HepG2 (cell line): ENCODE results near the gene PPP4R3A. TPM values are rescaled to one million over a fixed set of nuclear protein-coding genes. Genes with fewer than 3 reads are reported as not detected.

Experiments used
- AGO1 ChIP-seq: fragments of 200-400 bp; formaldehyde crosslinking; IDR thresholded peaks from 2 replicates; pipeline ENCODE4 v1.6.1; 2017; ENCODE audit warnings: mild to moderate bottlenecking, low read depth, low read length, moderate library complexity; ENCODE audit not compliant: poor library complexity, severe bottlenecking
- ATRX ChIP-seq: sonication (generic); formaldehyde crosslinking; IDR thresholded peaks from 2 replicates; pipeline ENCODE4 v1.4.0; 2020; ENCODE audit warnings: missing genetic modification reagents, borderline replicate concordance
- DPF2 ChIP-seq: sonication (generic); formaldehyde crosslinking; IDR thresholded peaks from 2 replicates; pipeline ENCODE4 v1.4.0; 2020; ENCODE audit warnings: mild to moderate bottlenecking, low read depth, missing genetic modification reagents, borderline replicate concordance
- DZIP1 ChIP-seq: sonication (generic); formaldehyde crosslinking; IDR thresholded peaks from 2 replicates; pipeline ENCODE4 v1.5.0; 2020; ENCODE audit warnings: mild to moderate bottlenecking, missing genetic modification reagents
- HOXD1 ChIP-seq: sonication (generic); formaldehyde crosslinking; IDR thresholded peaks from 2 replicates; pipeline ENCODE4 v1.5.0; 2020; ENCODE audit warnings: missing genetic modification reagents
- NFE2L1 ChIP-seq: sonication (generic); formaldehyde crosslinking; IDR thresholded peaks from 2 replicates; pipeline ENCODE4 v1.4.0; 2020; ENCODE audit warnings: missing genetic modification reagents, mild to moderate bottlenecking, borderline replicate concordance
- NFE2L2 ChIP-seq: fragments of 150-350 bp; IDR thresholded peaks from 2 replicates; pipeline ENCODE4 v1.6.1; 2014; ENCODE audit warnings: low read length
- NFIC ChIP-seq: IDR thresholded peaks from 2 replicates; pipeline ENCODE4 v1.6.1; 2012; ENCODE audit warnings: mild to moderate bottlenecking, low read length, inconsistent platforms
- NFKB2 ChIP-seq: sonication (generic); formaldehyde crosslinking; IDR thresholded peaks from 2 replicates; pipeline ENCODE4 v1.4.0; 2020; ENCODE audit warnings: missing genetic modification reagents, borderline replicate concordance
- NR2F2 ChIP-seq: IDR thresholded peaks from 2 replicates; pipeline ENCODE4 v1.6.1; 2012; ENCODE audit warnings: low read depth, inconsistent platforms, borderline replicate concordance
- POLR2A ChIP-seq, 2 experiments: IDR thresholded peaks; 2 replicates each; pipeline ENCODE4 v1.6.1; 2011; ENCODE audit warnings: low read depth in 2 of 2, low read length in 2 of 2, mild to moderate bottlenecking in 1 of 2, moderate library complexity in 1 of 2; ENCODE audit not compliant: insufficient read depth in 1 of 2
- SIN3A ChIP-seq: IDR thresholded peaks from 2 replicates; pipeline ENCODE4 v1.6.1; 2011; ENCODE audit warnings: low read depth, mild to moderate bottlenecking, control low read depth, low read length, borderline replicate concordance
- ZBTB3 ChIP-seq: sonication (generic); formaldehyde crosslinking; IDR thresholded peaks from 2 replicates; pipeline ENCODE4 v1.4.0; 2020; ENCODE audit warnings: low read depth, mild to moderate bottlenecking, moderate library complexity, missing genetic modification reagents, borderline replicate concordance
- ZBTB34 ChIP-seq: sonication (generic); formaldehyde crosslinking; IDR thresholded peaks from 2 replicates; pipeline ENCODE4 v1.8.0; 2022; ENCODE audit warnings: mild to moderate bottlenecking, missing genetic modification reagents
- ZMYM4 ChIP-seq: sonication (generic); formaldehyde crosslinking; IDR thresholded peaks from 2 replicates; pipeline ENCODE4 v1.8.1; 2023; ENCODE audit warnings: mild to moderate bottlenecking, missing genetic modification reagents
- ZNF207 ChIP-seq: fragments of 450-650 bp; IDR thresholded peaks from 2 replicates; pipeline ENCODE4 v1.6.1; 2016; ENCODE audit warnings: antibody characterized with exemption, borderline replicate concordance
- ZNF232 ChIP-seq: sonication (generic); formaldehyde crosslinking; IDR thresholded peaks from 2 replicates; pipeline ENCODE4 v1.4.0; 2020; ENCODE audit warnings: missing genetic modification reagents, borderline replicate concordance
- ZNF34 ChIP-seq: sonication (generic); formaldehyde crosslinking; IDR thresholded peaks from 2 replicates; pipeline ENCODE4 v1.4.0; 2020; ENCODE audit warnings: mild to moderate bottlenecking, missing genetic modification reagents, borderline replicate concordance
- polyA plus RNA-seq, 8 experiments: library from polyadenylated mRNA; depleted of rRNA in 3 of 8; stranded (reverse) in 7 of 8; unstranded in 1 of 8; fragments of >200 nt; fragmentation: Illumina TruSeq in 4 of 8; extraction: Trizol in 4 of 8; gene quantifications; 2 replicates each; pipeline versions ENCODE4 v1.2.1 to v1.2.3, GENCODE V29; 2011 to 2016; ENCODE audit warnings: low read depth in 4 of 8, missing spikeins in 1 of 8, mixed read lengths in 1 of 8; ENCODE audit not compliant: insufficient read depth in 1 of 8
- total RNA-seq, 5 experiments: library from RNA; depleted of rRNA; stranded (reverse); fragments of >200 nt; fragmentation: Illumina TruSeq; extraction: Trizol; gene quantifications; 2 replicates each; pipeline ENCODE4 v1.2.3, GENCODE V29; 2016; ENCODE audit warnings: low read depth in 1 of 5
- TF ChIP-seq, protein P1 (sequence below): sonication (generic); formaldehyde crosslinking; IDR thresholded peaks from 2 replicates; pipeline ENCODE4 v1.4.0; 2020; ENCODE audit warnings: missing genetic modification reagents, borderline replicate concordance

The PPP4R3A gene
- total and polyA plus RNA-seq, 2 of the 13 experiments (the other 11 are each of a cell fraction or from before 2014, with no cell fraction given): 22.5 to 57.4 TPM

GRCh38 chr14:91418387-91419043 lies 91.6 kb downstream of the PPP4R3A start (continued):
- TF ChIP-seq ZNF34 (CRISPR knock-in tag) (no peak), POLR2A (IDR thresholded peaks at IDR 0.05; ENCODE audit: insufficient read depth in 1 of 2, low read depth in 2 of 2, low read length in 2 of 2) (0 out of 4 replicates have a peak, but pooled peaks of 1 of the 2 experiments have one; percentile 12), ZMYM4 (CRISPR knock-in tag) (peak; percentile 19; the same call in 1 of the 2 replicates), DZIP1 (CRISPR knock-in tag) (no peak), ZNF232 (CRISPR knock-in tag) (peak; percentile 11; the same call in 1 of the 2 replicates), NFKB2 (CRISPR knock-in tag) (peak; percentile 30; the same call in 1 of the 2 replicates), AGO1 (no peak), SIN3A (no peak), NFIC (no peak), NR2F2 (peak; percentile 18; the same call in 1 of the 2 replicates), HOXD1 (CRISPR knock-in tag) (no peak), ZBTB3 (0 out of 2 replicates have a peak, but pooled peaks have one; percentile 14), DPF2 (CRISPR knock-in tag) (no peak), NFE2L1 (no peak), ZNF207 (no peak), ZBTB34 (CRISPR knock-in tag) (no peak; the same call in 1 of the 2 replicates), ATRX (CRISPR knock-in tag) (no peak), NFE2L2 (no peak)
- TF ChIP-seq, protein P1, sequence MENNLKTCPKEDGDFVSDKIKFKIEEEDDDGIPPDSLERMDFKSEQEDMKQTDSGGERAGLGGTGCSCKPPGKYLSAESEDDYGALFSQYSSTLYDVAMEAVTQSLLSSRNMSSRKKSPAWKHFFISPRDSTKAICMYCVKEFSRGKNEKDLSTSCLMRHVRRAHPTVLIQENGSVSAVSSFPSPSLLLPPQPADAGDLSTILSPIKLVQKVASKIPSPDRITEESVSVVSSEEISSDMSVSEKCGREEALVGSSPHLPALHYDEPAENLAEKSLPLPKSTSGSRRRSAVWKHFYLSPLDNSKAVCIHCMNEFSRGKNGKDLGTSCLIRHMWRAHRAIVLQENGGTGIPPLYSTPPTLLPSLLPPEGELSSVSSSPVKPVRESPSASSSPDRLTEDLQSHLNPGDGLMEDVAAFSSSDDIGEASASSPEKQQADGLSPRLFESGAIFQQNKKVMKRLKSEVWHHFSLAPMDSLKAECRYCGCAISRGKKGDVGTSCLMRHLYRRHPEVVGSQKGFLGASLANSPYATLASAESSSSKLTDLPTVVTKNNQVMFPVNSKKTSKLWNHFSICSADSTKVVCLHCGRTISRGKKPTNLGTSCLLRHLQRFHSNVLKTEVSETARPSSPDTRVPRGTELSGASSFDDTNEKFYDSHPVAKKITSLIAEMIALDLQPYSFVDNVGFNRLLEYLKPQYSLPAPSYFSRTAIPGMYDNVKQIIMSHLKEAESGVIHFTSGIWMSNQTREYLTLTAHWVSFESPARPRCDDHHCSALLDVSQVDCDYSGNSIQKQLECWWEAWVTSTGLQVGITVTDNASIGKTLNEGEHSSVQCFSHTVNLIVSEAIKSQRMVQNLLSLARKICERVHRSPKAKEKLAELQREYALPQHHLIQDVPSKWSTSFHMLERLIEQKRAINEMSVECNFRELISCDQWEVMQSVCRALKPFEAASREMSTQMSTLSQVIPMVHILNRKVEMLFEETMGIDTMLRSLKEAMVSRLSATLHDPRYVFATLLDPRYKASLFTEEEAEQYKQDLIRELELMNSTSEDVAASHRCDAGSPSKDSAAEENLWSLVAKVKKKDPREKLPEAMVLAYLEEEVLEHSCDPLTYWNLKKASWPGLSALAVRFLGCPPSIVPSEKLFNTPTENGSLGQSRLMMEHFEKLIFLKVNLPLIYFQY (CRISPR knock-in tag): no peak
